IMR-90 (cell line): ENCODE data around the gene RAB31. TPM values are rescaled to one million over a fixed set of nuclear protein-coding genes. Genes with fewer than 3 reads are reported as not detected.

Experiments
- ATAC-seq: fragments of 200-7000 bp; cut with Tn5 transposase; 2 replicates; pipeline ENCODE4 v1.9.1; 2020; ENCODE audit warnings: low read depth, mild to moderate bottlenecking, moderate library complexity
- BruUV-seq: library from RNA; stranded (reverse); fragments of 400-500 nt; replicated peaks from 2 replicates; lab custom pipeline; 2021; lab: Mats Ljungman, UMichigan
- CTCF ChIA-PET: fragments of 300-600 bp; formaldehyde crosslinking; extraction: SDS; loops from one replicate; lab custom pipeline; 2021; ENCODE audit warnings: antibody characterized with exemption; lab: Yijun Ruan, JAX
- POLR2A ChIA-PET: fragments of 300-600 bp; sonication (Branson Sonifier 250); formaldehyde crosslinking; loops from one replicate; lab custom pipeline; 2022; ENCODE audit warnings: antibody characterized with exemption; ENCODE audit not compliant: unreplicated experiment; lab: Charles Lee
- DNase-seq: peaks from one replicate; pipeline ENCODE4 v3.0.0; 2013
- H2AFZ ChIP-seq: replicated peaks from 2 replicates; pipeline ENCODE3; 2013; ENCODE audit warnings: low read length, mild to moderate bottlenecking; ENCODE audit not compliant: poor library complexity
- H2AK5ac ChIP-seq: 2 replicates; pipeline ENCODE4 v1.6.1; 2013; ENCODE audit warnings: low read depth, low read length, inconsistent platforms
- H2AK9ac ChIP-seq: replicated peaks from 2 replicates; pipeline ENCODE3; 2013; ENCODE audit warnings: mild to moderate bottlenecking, low read depth, low read length, moderate library complexity; ENCODE audit not compliant: poor library complexity
- H2BK120ac ChIP-seq: 2 replicates; pipeline ENCODE4 v1.6.1; 2013; ENCODE audit warnings: low read depth, low read length, inconsistent platforms
- H2BK15ac ChIP-seq: 3 replicates; pipeline ENCODE4 v1.6.1; 2013; ENCODE audit warnings: low read depth, low read length, inconsistent platforms
- H2BK20ac ChIP-seq: 2 replicates; pipeline ENCODE4 v1.6.1; 2013; ENCODE audit warnings: low read depth, mild to moderate bottlenecking, inconsistent platforms, low read length, moderate library complexity
- H2BK5ac ChIP-seq: 2 replicates; pipeline ENCODE4 v1.6.1; 2013; ENCODE audit warnings: mild to moderate bottlenecking, low read depth, low read length, inconsistent platforms; ENCODE audit not compliant: poor library complexity, severe bottlenecking
- H3K14ac ChIP-seq: replicated peaks from 2 replicates; pipeline ENCODE4 v1.6.1; 2013; ENCODE audit warnings: low read depth, low read length, inconsistent platforms
- H3K18ac ChIP-seq: 2 replicates; pipeline ENCODE4 v1.6.1; 2013; ENCODE audit warnings: low read depth, low read length, control low read depth
- H3K23ac ChIP-seq: 2 replicates; pipeline ENCODE4 v1.6.1; 2013; ENCODE audit warnings: low read depth, low read length, inconsistent platforms
- H3K27ac ChIP-seq: 2 replicates; pipeline ENCODE4 v1.5.1; 2013; ENCODE audit warnings: mild to moderate bottlenecking, control low read depth, low read length; ENCODE audit not compliant: insufficient read depth
- H3K27me3 ChIP-seq: 2 replicates; pipeline ENCODE4 v1.6.1; 2013; ENCODE audit warnings: low read length; ENCODE audit not compliant: control insufficient read depth, insufficient read depth
- H3K36me3 ChIP-seq: 2 replicates; pipeline ENCODE4 v1.6.1; 2013; ENCODE audit warnings: low read length, mixed read lengths; ENCODE audit not compliant: control insufficient read depth, insufficient read depth
- H3K4ac ChIP-seq: 2 replicates; pipeline ENCODE4 v1.6.1; 2013; ENCODE audit warnings: low read depth, low read length, inconsistent platforms
- H3K4me1 ChIP-seq: 2 replicates; pipeline ENCODE4 v1.6.1; 2013; ENCODE audit warnings: low read length, mixed read lengths; ENCODE audit not compliant: control insufficient read depth, insufficient read depth
- H3K4me2 ChIP-seq: 2 replicates; pipeline ENCODE4 v1.6.1; 2013; ENCODE audit warnings: low read depth, mild to moderate bottlenecking, control low read depth, low read length, moderate library complexity
- H3K4me3 ChIP-seq: 2 replicates; pipeline ENCODE4 v1.5.1; 2013; ENCODE audit warnings: low read depth, mild to moderate bottlenecking, control low read depth, low read length, moderate library complexity; ENCODE audit not compliant: insufficient read depth
- H3K56ac ChIP-seq: 2 replicates; pipeline ENCODE4 v1.6.1; 2013; ENCODE audit warnings: low read length, inconsistent platforms; ENCODE audit not compliant: insufficient read depth; ENCODE audit errors: extremely low read depth
- H3K79me1 ChIP-seq, 2 experiments: 2 replicates each; pipeline ENCODE4 v1.6.1; 2013; ENCODE audit warnings: low read length in 2 of 2, inconsistent platforms in 1 of 2, low read depth in 1 of 2
- H3K9ac ChIP-seq: 2 replicates; pipeline ENCODE4 v1.6.1; 2013; ENCODE audit warnings: low read depth, low read length, control low read depth
- H3K9me1 ChIP-seq: 2 replicates; pipeline ENCODE4 v1.6.1; 2013; ENCODE audit warnings: low read length, inconsistent platforms; ENCODE audit not compliant: insufficient read depth
- H3K9me3 ChIP-seq: 2 replicates; pipeline ENCODE4 v1.6.1; 2013; ENCODE audit warnings: low read length; ENCODE audit not compliant: control insufficient read depth, insufficient read depth
- H4K20me1 ChIP-seq: 2 replicates; pipeline ENCODE4 v1.6.1; 2013; ENCODE audit warnings: low read length, inconsistent platforms; ENCODE audit not compliant: insufficient read depth
- H4K5ac ChIP-seq: 2 replicates; pipeline ENCODE4 v1.6.1; 2013; ENCODE audit warnings: mild to moderate bottlenecking, low read depth, low read length, control low read depth
- H4K8ac ChIP-seq, 2 experiments: 2 replicates each; pipeline ENCODE4 v1.6.1; 2013; ENCODE audit warnings: low read depth in 2 of 2, low read length in 2 of 2, control low read depth in 1 of 2, inconsistent platforms in 1 of 2
- H4K91ac ChIP-seq: 2 replicates; pipeline ENCODE4 v1.6.1; 2013; ENCODE audit warnings: low read depth, low read length, inconsistent platforms; ENCODE audit not compliant: insufficient read depth
- CHD1 ChIP-seq: IDR thresholded peaks from 2 replicates; pipeline ENCODE4 v1.6.1; 2012; ENCODE audit warnings: low read depth, low read length, improper control_type of control experiment
- FOS ChIP-seq: fragments of 150-350 bp; IDR thresholded peaks from 2 replicates; pipeline ENCODE4 v1.6.1; 2016; ENCODE audit warnings: low read depth, low read length
- MAZ ChIP-seq: IDR thresholded peaks from 2 replicates; pipeline ENCODE4 v1.6.1; 2012; ENCODE audit warnings: low read depth, mild to moderate bottlenecking, low read length, improper control_type of control experiment, moderate library complexity, borderline replicate concordance
- MXI1 ChIP-seq: IDR thresholded peaks from 2 replicates; pipeline ENCODE4 v1.6.1; 2012; ENCODE audit warnings: low read depth, mild to moderate bottlenecking, low read length, moderate library complexity, borderline replicate concordance
- WGBS, 2 experiments: methylation state at CpG; one replicate each; pipeline versions ENCODE4 v1.1.5 to v1.1.7; 2013; ENCODE audit warnings: missing lambda C conversion rate in 2 of 2; ENCODE audit not compliant: insufficient read length in 1 of 2; ENCODE audit errors: extremely low coverage in 2 of 2; 5-methylcytosine and 5-hydroxymethylcytosine counted together
- dilution Hi-C: fragments of 300-500 bp; cut with HindIII; formaldehyde crosslinking; loops from one replicate; pipeline ENCODE4 v1.14.3; 2018; ENCODE audit warnings: low sequenced_read_pairs; ENCODE audit not compliant: unreplicated experiment
- in situ Hi-C: fragments of 300-500 bp; cut with MboI; formaldehyde crosslinking; loops from 3 replicates; pipeline ENCODE4 v1.14.3; 2019; ENCODE audit warnings: low sequenced_read_pairs, inconsistent platforms, mixed read lengths
- intact Hi-C: fragments of 100-400 bp; cut with micrococcal nuclease; formaldehyde crosslinking; loops from 2 replicates; pipeline ENCODE4 v1.10.0; 2022
- polyA plus RNA-seq, 3 experiments: library from polyadenylated mRNA; depleted of rRNA; stranded (reverse); fragments of >200 nt; gene quantifications; 2 replicates each; pipeline ENCODE4 v1.2.3, GENCODE V29; 2012; ENCODE audit warnings: low replicate concordance in 1 of 3
- total RNA-seq: library from RNA; depleted of rRNA; stranded (reverse); fragments of >200 nt; gene quantifications from 2 replicates; pipeline ENCODE4 v1.2.3, GENCODE V29; 2012
- TF ChIP-seq, protein P1 (sequence below): conservative IDR thresholded peaks from 2 replicates; pipeline ENCODE4 v1.5.1; 2012; ENCODE audit warnings: mild to moderate bottlenecking, low read depth, low read length, improper control_type of control experiment

RAB31 gene
- total and polyA plus RNA-seq, 2 of the 4 experiments (the other 2 are of a cell fraction) = 13.8 to 26.9 TPM

- WGBS, 2 experiments = 100% methylated on average over 1 of the region's 6 CpGs; no CpG with 5 or more reads in 1 of the 2 experiments
- H3K23ac ChIP-seq = no peak overlapping the region
- no peak overlapping the region for H4K91ac ChIP-seq
- TF ChIP-seq, protein P1, sequence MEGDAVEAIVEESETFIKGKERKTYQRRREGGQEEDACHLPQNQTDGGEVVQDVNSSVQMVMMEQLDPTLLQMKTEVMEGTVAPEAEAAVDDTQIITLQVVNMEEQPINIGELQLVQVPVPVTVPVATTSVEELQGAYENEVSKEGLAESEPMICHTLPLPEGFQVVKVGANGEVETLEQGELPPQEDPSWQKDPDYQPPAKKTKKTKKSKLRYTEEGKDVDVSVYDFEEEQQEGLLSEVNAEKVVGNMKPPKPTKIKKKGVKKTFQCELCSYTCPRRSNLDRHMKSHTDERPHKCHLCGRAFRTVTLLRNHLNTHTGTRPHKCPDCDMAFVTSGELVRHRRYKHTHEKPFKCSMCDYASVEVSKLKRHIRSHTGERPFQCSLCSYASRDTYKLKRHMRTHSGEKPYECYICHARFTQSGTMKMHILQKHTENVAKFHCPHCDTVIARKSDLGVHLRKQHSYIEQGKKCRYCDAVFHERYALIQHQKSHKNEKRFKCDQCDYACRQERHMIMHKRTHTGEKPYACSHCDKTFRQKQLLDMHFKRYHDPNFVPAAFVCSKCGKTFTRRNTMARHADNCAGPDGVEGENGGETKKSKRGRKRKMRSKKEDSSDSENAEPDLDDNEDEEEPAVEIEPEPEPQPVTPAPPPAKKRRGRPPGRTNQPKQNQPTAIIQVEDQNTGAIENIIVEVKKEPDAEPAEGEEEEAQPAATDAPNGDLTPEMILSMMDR = no peak
- no peak for TF ChIP-seq FOS
- no peak for TF ChIP-seq MXI1
- TF ChIP-seq CHD1 = no peak
- TF ChIP-seq MAZ = no peak
- H3K4me1 ChIP-seq = peaks cover 2% of the 10 kb centered on the region; the same call in 1 of the 2 replicates
- no peaks in the 10 kb centered on the region for H3K36me3 ChIP-seq
- peaks cover 15% of the 10 kb centered on the region; the same call in 1 of the 2 replicates for H3K9me1 ChIP-seq
- no peak overlapping the region for H2AK9ac ChIP-seq
- ChIA-PET POLR2A (no interaction called here), CTCF (no interaction called here)
- peaks cover 3 to 13% of the 10 kb centered on the region in 2 experiments; a peak in 3 of 4 replicates for H3K79me1 ChIP-seq
- no peaks in the 10 kb centered on the region for H3K27me3 ChIP-seq
- no peak overlapping the region for H4K5ac ChIP-seq
- H2BK120ac ChIP-seq = no peak overlapping the region
- DNase-seq (no peak), ATAC-seq (no peak)
- H2AK5ac ChIP-seq = no peak overlapping the region; the same call in 1 of the 2 replicates
- no peaks in the 10 kb centered on the region for H4K20me1 ChIP-seq
- H3K4me2 ChIP-seq = no peak overlapping the region
- no peak overlapping the region for H4K8ac ChIP-seq
- no peak overlapping the region for H3K9ac ChIP-seq
- H2BK15ac ChIP-seq = no peak overlapping the region
- no peak overlapping the region for H2BK5ac ChIP-seq
- intact Hi-C loops (no loop called here), in situ Hi-C loops (no loop called here), dilution Hi-C loops (no loop called here)
- H3K9me3 ChIP-seq = no peaks in the 10 kb centered on the region
- no peak overlapping the region for H3K18ac ChIP-seq
- H3K27ac ChIP-seq = no peak overlapping the region
- no TSS peak for BruUV-seq
- no peak overlapping the region for H2AFZ ChIP-seq
- H3K4me3 ChIP-seq = no peak overlapping the region
- no peak overlapping the region for H2BK20ac ChIP-seq
- H3K56ac ChIP-seq = no peak overlapping the region
- H3K4ac ChIP-seq = no peak overlapping the region
- no peak overlapping the region for H3K14ac ChIP-seq
These were observed 134.3 kb downstream of the RAB31 start for GRCh38 chr18:9842448-9842847.
